ENCODE measurements around the gene EP400.

GRCh38 chr12:132061641-132062430, 112.1 kb downstream of the EP400 start:
- no peak for TF ChIP-seq POLR2A (IDR thresholded peaks at IDR 0.05; ENCODE audit: control extremely low read depth in 1 of 2, low read depth in 2 of 2, low read length in 2 of 2)
- TF ChIP-seq TBP (IDR thresholded peaks at IDR 0.05; ENCODE audit: low read depth, low read length): no peak
- no peak for TF ChIP-seq CTCF (IDR thresholded peaks at IDR 0.05; ENCODE audit: control extremely low read depth in 1 of 3, insufficient read depth in 1 of 3, low read depth in 1 of 3, low read length in 3 of 3)
- TF ChIP-seq ATF3 (IDR thresholded peaks at IDR 0.05; ENCODE audit: insufficient read depth, low read depth, low read length): no peak
- no peak for TF ChIP-seq EZH2 (IDR thresholded peaks at IDR 0.05; ENCODE audit: low read depth, low read length, severe bottlenecking)
- no peak for TF ChIP-seq TCF12 (IDR thresholded peaks at IDR 0.05; ENCODE audit: low read depth, low read length)
- no peak for TF ChIP-seq SRF (IDR thresholded peaks at IDR 0.05; ENCODE audit: low read depth, low read length)
- no peak for TF ChIP-seq CHD2 (IDR thresholded peaks at IDR 0.05; ENCODE audit: low read length)
- TF ChIP-seq SIX5 (IDR thresholded peaks at IDR 0.05; ENCODE audit: low read depth, low read length): no peak
- TF ChIP-seq PHF8 (conservative IDR thresholded peaks at IDR 0.05; ENCODE audit: low read depth, low read length): no peak

Data from H1 (cell line).